BE2C (cell line): Measurements from ENCODE around the gene FAM111A. TPM values are rescaled to one million over a fixed set of nuclear protein-coding genes. Genes with fewer than 3 reads are reported as not detected.
A peak's percentile ranks its signal among the peaks of the same experiment; 100 is the strongest.
"Not testable (repeated sequence)": the region's sequence is repeated elsewhere in the genome, so short reads cannot be mapped to it uniquely, and the experiment has no call there.

ENCODE experiments used
- DNase-seq: peaks from one replicate; pipeline ENCODE4 v3.0.0-alpha.2; 2020
- H3K27me3 ChIP-seq: fragments of 250-450 bp; sonication (Bioruptor Pico); 2 replicates; pipeline ENCODE4 v1.5.1; 2020; ENCODE audit warnings: mild to moderate bottlenecking
- H3K36me3 ChIP-seq: fragments of 250-450 bp; sonication (Bioruptor Pico); 2 replicates; pipeline ENCODE4 v1.5.1; 2020; ENCODE audit warnings: mild to moderate bottlenecking
- H3K4me1 ChIP-seq: fragments of 250-450 bp; sonication (Bioruptor Pico); 2 replicates; pipeline ENCODE4 v1.5.1; 2020
- H3K4me3 ChIP-seq: 2 replicates; pipeline ENCODE4 v1.5.1; 2011; ENCODE audit warnings: low read depth, low read length
- H3K9me3 ChIP-seq: fragments of 250-450 bp; sonication (Bioruptor Pico); 2 replicates; pipeline ENCODE4 v1.5.1; 2020
- polyA plus RNA-seq: library from polyadenylated mRNA; unstranded; fragments of >200 nt; gene quantifications from one replicate; pipeline ENCODE4 v1.2.1, GENCODE V29; 2012; ENCODE audit warnings: low read depth, missing spikeins; ENCODE audit not compliant: insufficient read length, insufficient read depth
- TF ChIP-seq, protein P1 (sequence below): IDR thresholded peaks from 2 replicates; pipeline ENCODE4 v1.5.1; 2012; ENCODE audit warnings: mild to moderate bottlenecking, low read depth, low read length

The FAM111A gene
- polyA plus RNA-seq: 0.31 TPM

- Histone ChIP-seq H3K9me3 (no peaks in the 10 kb centered on the region), H3K4me3 (peak within 1 kb of the TSS; percentile 71), H3K27me3 (peaks cover 7% of the 10 kb centered on the region; the same call in 1 of the 2 replicates), H3K36me3 (no peaks in the 10 kb centered on the region), H3K4me1 (no peaks in the 10 kb centered on the region)
- peak; percentile 36 for DNase-seq
- TF ChIP-seq, protein P1, sequence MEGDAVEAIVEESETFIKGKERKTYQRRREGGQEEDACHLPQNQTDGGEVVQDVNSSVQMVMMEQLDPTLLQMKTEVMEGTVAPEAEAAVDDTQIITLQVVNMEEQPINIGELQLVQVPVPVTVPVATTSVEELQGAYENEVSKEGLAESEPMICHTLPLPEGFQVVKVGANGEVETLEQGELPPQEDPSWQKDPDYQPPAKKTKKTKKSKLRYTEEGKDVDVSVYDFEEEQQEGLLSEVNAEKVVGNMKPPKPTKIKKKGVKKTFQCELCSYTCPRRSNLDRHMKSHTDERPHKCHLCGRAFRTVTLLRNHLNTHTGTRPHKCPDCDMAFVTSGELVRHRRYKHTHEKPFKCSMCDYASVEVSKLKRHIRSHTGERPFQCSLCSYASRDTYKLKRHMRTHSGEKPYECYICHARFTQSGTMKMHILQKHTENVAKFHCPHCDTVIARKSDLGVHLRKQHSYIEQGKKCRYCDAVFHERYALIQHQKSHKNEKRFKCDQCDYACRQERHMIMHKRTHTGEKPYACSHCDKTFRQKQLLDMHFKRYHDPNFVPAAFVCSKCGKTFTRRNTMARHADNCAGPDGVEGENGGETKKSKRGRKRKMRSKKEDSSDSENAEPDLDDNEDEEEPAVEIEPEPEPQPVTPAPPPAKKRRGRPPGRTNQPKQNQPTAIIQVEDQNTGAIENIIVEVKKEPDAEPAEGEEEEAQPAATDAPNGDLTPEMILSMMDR: no peak
These were observed at the start of gene FAM111A for GRCh38 chr11:59142530-59143507. Gene FAM111A (plus strand): TSS chr11:59142856. CDS start chr11:59148873, 6,017 bp downstream.

DNA sequence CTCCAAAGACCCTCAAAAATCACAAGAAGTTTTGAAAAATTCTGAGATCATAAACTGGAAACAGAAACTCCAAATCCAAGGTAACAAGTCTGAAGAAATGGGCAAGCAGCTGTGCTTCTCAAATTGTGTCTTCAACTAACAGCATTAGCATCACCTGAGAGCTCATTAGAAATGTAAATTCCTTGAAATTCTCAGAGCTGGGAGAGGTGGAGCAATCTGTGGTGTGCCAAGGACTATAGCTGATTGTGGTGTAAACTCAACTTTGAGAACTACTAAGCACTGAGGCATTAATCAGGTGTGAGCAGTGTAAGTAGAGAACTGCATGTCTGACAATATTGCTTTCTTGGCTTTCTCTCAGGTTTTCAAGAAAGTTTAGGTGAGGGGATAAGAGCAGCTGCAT, 49.1 kb upstream of the FAM111A start:
- not testable (repeated sequence) for DNase-seq, H3K27me3 ChIP-seq, H3K36me3 ChIP-seq, H3K4me1 ChIP-seq, H3K9me3 ChIP-seq, H3K4me3 ChIP-seq

GRCh38 chr11:59095225-59095624, 47.4 kb upstream of the FAM111A start:
- H3K36me3 ChIP-seq, H3K4me1 ChIP-seq, H3K4me3 ChIP-seq, H3K9me3 ChIP-seq, H3K27me3 ChIP-seq, DNase-seq: not testable (repeated sequence)

GRCh38 chr11:59095972-59096575, 46.6 kb upstream of the FAM111A start:
- not testable (repeated sequence) for H3K4me1 ChIP-seq, H3K9me3 ChIP-seq, H3K36me3 ChIP-seq, H3K27me3 ChIP-seq, DNase-seq, H3K4me3 ChIP-seq

DNA sequence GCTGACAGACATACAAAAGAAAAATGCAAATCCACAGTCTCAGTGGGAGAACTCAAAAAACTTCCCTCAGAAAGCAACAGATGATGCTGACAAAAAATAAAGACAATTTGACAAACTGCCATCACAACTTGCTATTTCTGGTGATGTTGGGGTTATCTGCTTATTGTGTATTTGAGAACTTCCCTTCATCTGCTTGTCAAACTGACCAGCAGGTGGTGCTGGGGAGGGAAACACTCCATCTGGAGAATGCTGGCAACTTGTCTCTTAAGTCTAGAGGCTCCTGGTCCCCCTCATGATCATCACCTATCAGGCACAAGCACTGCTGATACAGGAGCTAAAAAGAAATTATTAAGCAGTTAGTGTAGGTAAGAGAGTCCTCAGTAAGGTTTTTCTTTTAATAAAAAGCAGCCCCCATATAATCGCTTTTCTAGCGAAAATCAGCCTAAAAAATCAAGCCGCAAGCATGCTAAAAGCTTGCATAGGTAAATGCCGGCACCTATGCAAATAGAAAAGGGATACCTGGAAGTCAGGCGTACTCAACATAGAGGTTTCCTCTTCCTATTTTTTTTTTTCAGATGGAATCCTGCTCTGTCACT, 45.4 kb upstream of the FAM111A start:
- no peaks in the 10 kb centered on the region for H3K4me1 ChIP-seq
- no peaks in the 10 kb centered on the region for H3K36me3 ChIP-seq
- TF ChIP-seq, protein P1: peak; percentile 57
- H3K9me3 ChIP-seq: no peaks in the 10 kb centered on the region
- H3K27me3 ChIP-seq: no peaks in the 10 kb centered on the region
- DNase-seq: peak; percentile 50
- no peak overlapping the region for H3K4me3 ChIP-seq

DNA sequence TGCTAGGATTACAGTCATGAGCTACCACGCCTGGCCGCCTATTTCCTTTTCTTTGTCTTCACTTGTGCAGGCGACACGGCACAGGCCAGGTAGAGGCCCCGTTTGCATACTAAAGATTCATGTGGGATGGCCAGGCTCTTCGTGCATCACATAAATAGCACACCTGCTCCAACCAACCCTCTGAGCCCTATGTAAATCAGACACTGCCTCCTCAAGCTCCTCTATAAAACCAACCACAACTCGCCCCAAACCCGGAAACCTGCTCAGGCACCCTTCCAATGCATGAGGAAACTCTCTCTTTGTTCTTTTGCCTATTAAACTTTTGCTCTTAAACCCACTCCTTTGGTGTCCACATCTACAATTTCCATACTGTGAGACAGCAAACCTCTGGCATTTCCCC, 44.7 kb upstream of the FAM111A start:
- DNase-seq, H3K4me1 ChIP-seq: not testable (repeated sequence)

GRCh38 chr11:59102259-59102765, 40.3 kb upstream of the FAM111A start:
- Histone ChIP-seq H3K27me3 (no peaks in the 10 kb centered on the region), H3K4me1 (no peaks in the 10 kb centered on the region), H3K4me3 (no peak overlapping the region), H3K36me3 (no peaks in the 10 kb centered on the region), H3K9me3 (no peaks in the 10 kb centered on the region)
- TF ChIP-seq, protein P1: no peak
- DNase-seq: peak; percentile 4

More for the DNA sequence above, 44.7 kb upstream of the FAM111A start:
- H3K4me3 ChIP-seq, H3K27me3 ChIP-seq, H3K9me3 ChIP-seq, H3K36me3 ChIP-seq: not testable (repeated sequence)
